Measurements from ENCODE around the gene GPATCH2. TPM values are rescaled to one million over a fixed set of nuclear protein-coding genes. Genes with fewer than 3 reads are reported as not detected.

The GPATCH2 gene
- total RNA-seq, 1 experiment from 2014 or later, result 11.3 TPM

DNA sequence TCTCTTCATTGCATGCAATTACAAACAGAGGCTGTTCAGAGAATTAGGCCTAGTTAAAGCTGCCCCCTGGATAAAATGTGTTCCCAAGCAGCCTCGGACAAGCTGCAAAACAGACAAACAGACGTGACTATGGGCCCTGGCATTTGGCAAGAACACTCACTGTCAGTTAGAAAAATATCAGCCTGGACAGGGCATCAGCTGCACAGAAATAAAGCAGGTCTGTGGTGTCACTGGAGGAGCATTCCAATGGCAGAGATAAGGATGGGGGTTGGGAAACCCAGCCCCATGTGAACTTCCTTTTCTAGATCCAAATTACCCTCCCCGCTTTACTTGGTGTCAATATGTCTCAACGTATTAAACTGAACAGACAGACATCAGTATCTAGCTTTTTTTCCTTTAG is 177.1 kb downstream of the GPATCH2 start:
- ChIA-PET POLR2A (no interaction called here), CTCF (no interaction called here), RAD21 (ENCODE audit: low non-redundant PET in 1 of 2, low total read pairs in 2 of 2, uncharacterized antibody in 2 of 2, unreplicated experiment in 2 of 2) (no interaction called here)
- no TSS peak for BruUV-seq (replicated peaks)
- TF ChIP-seq, protein P1, sequence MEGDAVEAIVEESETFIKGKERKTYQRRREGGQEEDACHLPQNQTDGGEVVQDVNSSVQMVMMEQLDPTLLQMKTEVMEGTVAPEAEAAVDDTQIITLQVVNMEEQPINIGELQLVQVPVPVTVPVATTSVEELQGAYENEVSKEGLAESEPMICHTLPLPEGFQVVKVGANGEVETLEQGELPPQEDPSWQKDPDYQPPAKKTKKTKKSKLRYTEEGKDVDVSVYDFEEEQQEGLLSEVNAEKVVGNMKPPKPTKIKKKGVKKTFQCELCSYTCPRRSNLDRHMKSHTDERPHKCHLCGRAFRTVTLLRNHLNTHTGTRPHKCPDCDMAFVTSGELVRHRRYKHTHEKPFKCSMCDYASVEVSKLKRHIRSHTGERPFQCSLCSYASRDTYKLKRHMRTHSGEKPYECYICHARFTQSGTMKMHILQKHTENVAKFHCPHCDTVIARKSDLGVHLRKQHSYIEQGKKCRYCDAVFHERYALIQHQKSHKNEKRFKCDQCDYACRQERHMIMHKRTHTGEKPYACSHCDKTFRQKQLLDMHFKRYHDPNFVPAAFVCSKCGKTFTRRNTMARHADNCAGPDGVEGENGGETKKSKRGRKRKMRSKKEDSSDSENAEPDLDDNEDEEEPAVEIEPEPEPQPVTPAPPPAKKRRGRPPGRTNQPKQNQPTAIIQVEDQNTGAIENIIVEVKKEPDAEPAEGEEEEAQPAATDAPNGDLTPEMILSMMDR (IDR thresholded peaks at IDR 0.05 in 2 of 3, conservative IDR thresholded peaks at IDR 0.05 in 1 of 3; ENCODE audit: borderline replicate concordance in 1 of 3, insufficient read depth in 1 of 3, low read depth in 2 of 3, low read length in 2 of 3), result no peak
- TF ChIP-seq SP1 (IDR thresholded peaks at IDR 0.05; ENCODE audit: low read depth) (no peak), FOSL1 (IDR thresholded peaks at IDR 0.05; ENCODE audit: low read depth) (no peak), EZH2phosphoT487 (IDR thresholded peaks at IDR 0.05; ENCODE audit: borderline replicate concordance) (no peak), CEBPB (IDR thresholded peaks at IDR 0.05; ENCODE audit: low read depth) (no peak), MAX (IDR thresholded peaks at IDR 0.05) (no peak), ATF3 (IDR thresholded peaks at IDR 0.05) (no peak), POLR2AphosphoS5 (IDR thresholded peaks at IDR 0.05; ENCODE audit: low read depth, low read length) (no peak), SRF (IDR thresholded peaks at IDR 0.05; ENCODE audit: low read depth) (no peak), ZFX (IDR thresholded peaks at IDR 0.05) (no peak), TCF7L2 (IDR thresholded peaks at IDR 0.05; ENCODE audit: borderline replicate concordance, extremely low read depth, insufficient read depth, insufficient read length) (no peak), ZNF274 (IDR thresholded peaks at IDR 0.05; ENCODE audit: low read depth, low read length) (no peak), SIN3A (IDR thresholded peaks at IDR 0.05; ENCODE audit: low read depth) (no peak), CBX3 (IDR thresholded peaks at IDR 0.05; ENCODE audit: low read depth) (no peak), POLR2A (IDR thresholded peaks at IDR 0.05; ENCODE audit: borderline replicate concordance, extremely low read depth, insufficient read depth, insufficient read length) (no peak), ELF1 (IDR thresholded peaks at IDR 0.05; ENCODE audit: borderline replicate concordance, low read depth) (no peak)
- Histone ChIP-seq H3K9ac (ENCODE audit: low read length) (no peak overlapping the region), H3K27me3 (ENCODE audit: insufficient read depth, low read length) (no peaks in the 10 kb centered on the region), H3K4me3 (replicated peaks in 1 of 2; ENCODE audit: low read depth in 1 of 2, low read length in 2 of 2) (no peak overlapping the region), H2AFZ (ENCODE audit: low read depth, low read length, poor library complexity, severe bottlenecking) (no peak overlapping the region), H3K27ac (ENCODE audit: low read depth, low read length) (no peak overlapping the region), H3K36me3 (ENCODE audit: control insufficient read depth in 1 of 2, insufficient read depth in 2 of 2, low read length in 2 of 2) (no peaks in the 10 kb centered on the region), H3K4me1 (ENCODE audit: control insufficient read depth in 1 of 2, insufficient read depth in 2 of 2, low read length in 2 of 2) (no peaks in the 10 kb centered on the region), H4K20me1 (ENCODE audit: insufficient read depth) (no peaks in the 10 kb centered on the region), H3K9me2 (ENCODE audit: insufficient read depth) (no peaks in the 10 kb centered on the region), H3K79me2 (ENCODE audit: insufficient read depth, low read length) (no peaks in the 10 kb centered on the region), H3K9me3 (ENCODE audit: control insufficient read depth in 1 of 2, insufficient read depth in 1 of 2, low read depth in 1 of 2, low read length in 2 of 2) (no peaks in the 10 kb centered on the region), H3K4me2 (ENCODE audit: low read length) (no peak overlapping the region)
- intact Hi-C loops (cut with micrococcal nuclease), result no loop called here
- DNase-seq (ENCODE audit: low read depth, low spot score), result no peak
- no peak for ATAC-seq
